HG03558 (cell line): Measurements from ENCODE around the gene CHP2.
"Not testable (repeated sequence)": the region's sequence is repeated elsewhere in the genome, so short reads cannot be mapped to it uniquely, and the experiment has no call there.

ENCODE experiments used
- ATAC-seq: cut with Tn5 transposase; IDR thresholded peaks from one replicate; pipeline ENCODE4 v1.9.1; 2021; ENCODE audit warnings: moderate number of reproducible peaks; ENCODE audit not compliant: unreplicated experiment; ENCODE audit errors: extremely low read depth

Gene CHP2

GRCh38 chr16:23754594-23755483 is at the start of gene CHP2:
Gene CHP2 (plus strand): TSS chr16:23755026. CDS start chr16:23755050, 24 bp downstream.
- ATAC-seq = no peak

- no peak for ATAC-seq
Measured at GRCh38 chr16:23705517-23705902, 49.3 kb upstream of the CHP2 start.

- ATAC-seq = no peak
Measured at GRCh38 chr16:23706439-23706838, 48.4 kb upstream of the CHP2 start.

GRCh38 chr16:23709536-23709935 is 45.3 kb upstream of the CHP2 start:
- ATAC-seq = no peak

- ATAC-seq = no peak
Measured at GRCh38 chr16:23710008-23710407, 44.8 kb upstream of the CHP2 start.

GRCh38 chr16:23710504-23710903 is 44.3 kb upstream of the CHP2 start:
- no peak for ATAC-seq

GRCh38 chr16:23711785-23712184 is 43.0 kb upstream of the CHP2 start:
- no peak for ATAC-seq

- ATAC-seq = no peak
Measured at GRCh38 chr16:23712976-23713375, 41.9 kb upstream of the CHP2 start, which contains the start of gene ERN2. Gene ERN2 (minus strand): TSS chr16:23713222. CDS start chr16:23713187, 35 bp downstream.

- no peak for ATAC-seq
Measured at GRCh38 chr16:23716484-23716883, 38.3 kb upstream of the CHP2 start.

- not testable (repeated sequence) for ATAC-seq
Measured at GRCh38 chr16:23722613-23723240, 32.1 kb upstream of the CHP2 start.

GRCh38 chr16:23724096-23724784 is 30.6 kb upstream of the CHP2 start:
- ATAC-seq = no peak

GRCh38 chr16:23724785-23725131 is 30.1 kb upstream of the CHP2 start:
- ATAC-seq = no peak

GRCh38 chr16:23726710-23727109 is 28.1 kb upstream of the CHP2 start:
- no peak for ATAC-seq

GRCh38 chr16:23728112-23728477 is 26.7 kb upstream of the CHP2 start:
- no peak for ATAC-seq

GRCh38 chr16:23729503-23730424 is 25.1 kb upstream of the CHP2 start:
- no peak for ATAC-seq

GRCh38 chr16:23734176-23734893 is 20.5 kb upstream of the CHP2 start:
- ATAC-seq = no peak

GRCh38 chr16:23737423-23738028 is 17.3 kb upstream of the CHP2 start:
- not testable (repeated sequence) for ATAC-seq

GRCh38 chr16:23739516-23739915 is 15.3 kb upstream of the CHP2 start:
- ATAC-seq = no peak

- no peak for ATAC-seq
Measured at GRCh38 chr16:23741675-23742303, 13.0 kb upstream of the CHP2 start.
